Smooth muscle cell (in vitro differentiated cells): ENCODE measurements around the gene PDZD2. TPM values are rescaled to one million over a fixed set of nuclear protein-coding genes. Genes with fewer than 3 reads are reported as not detected.

Source experiments
- DNase-seq: peaks from one replicate; lab custom pipeline; 2025; ENCODE audit not compliant: unreplicated experiment; lab: John Stamatoyannopoulos, UW
- H2AFZ ChIP-seq: fragments of 200-600 bp; sonication (generic); 2 replicates; pipeline ENCODE4 v1.6.0; 2016; ENCODE audit warnings: antibody characterized with exemption, low read depth, mild to moderate bottlenecking
- H3F3A ChIP-seq: fragments of 200-600 bp; sonication (generic); 2 replicates; pipeline ENCODE4 v1.6.0; 2017; ENCODE audit warnings: antibody characterized with exemption, low read depth
- H3K27ac ChIP-seq: fragments of 200-600 bp; sonication (generic); 2 replicates; pipeline ENCODE4 v1.5.1; 2016; ENCODE audit warnings: low read depth, mild to moderate bottlenecking
- H3K27me3 ChIP-seq: fragments of 200-600 bp; sonication (generic); 2 replicates; pipeline ENCODE4 v1.6.1; 2016; ENCODE audit warnings: low read depth, mild to moderate bottlenecking
- H3K36me3 ChIP-seq: fragments of 200-600 bp; sonication (generic); 2 replicates; pipeline ENCODE4 v1.5.1; 2016; ENCODE audit warnings: low read depth
- H3K4me1 ChIP-seq: fragments of 200-600 bp; sonication (generic); 2 replicates; pipeline ENCODE4 v1.5.1; 2016; ENCODE audit warnings: low read depth
- H3K4me2 ChIP-seq: fragments of 200-600 bp; sonication (generic); 2 replicates; pipeline ENCODE4 v1.6.0; 2016; ENCODE audit warnings: mild to moderate bottlenecking
- H3K4me3 ChIP-seq: fragments of 200-600 bp; sonication (generic); 2 replicates; pipeline ENCODE4 v1.5.1; 2016; ENCODE audit warnings: mild to moderate bottlenecking
- H3K79me2 ChIP-seq: fragments of 200-600 bp; sonication (generic); 2 replicates; pipeline ENCODE4 v1.6.0; 2016; ENCODE audit warnings: low read depth, mild to moderate bottlenecking
- H3K9ac ChIP-seq: fragments of 200-600 bp; sonication (generic); 2 replicates; pipeline ENCODE4 v1.6.0; 2016; ENCODE audit warnings: low read depth
- H3K9me3 ChIP-seq: fragments of 200-600 bp; sonication (generic); replicated peaks from 2 replicates; pipeline ENCODE4 v1.5.1; 2016; ENCODE audit warnings: low read depth
- H4K20me1 ChIP-seq: fragments of 200-600 bp; sonication (generic); 2 replicates; pipeline ENCODE4 v1.6.0; 2016; ENCODE audit warnings: low read depth
- WGBS: methylation state at CpG from one replicate; pipeline ENCODE4 v1.1.7; 2016; ENCODE audit warnings: low lambda C conversion rate; 5-methylcytosine and 5-hydroxymethylcytosine counted together
- polyA plus RNA-seq: library from polyadenylated mRNA; unstranded; fragments of >200 nt; fragmentation: Nextera tagmentation; extraction: Ambion mirVana; gene quantifications from 2 replicates; pipeline ENCODE4 v1.2.1, GENCODE V29; 2016
- total RNA-seq: library from RNA; depleted of rRNA; stranded (reverse); fragments of >200 nt; gene quantifications from 2 replicates; pipeline ENCODE4 v1.2.3, GENCODE V29; 2014
- TF ChIP-seq, protein P1 (sequence below): fragments of 200-600 bp; sonication (generic); IDR thresholded peaks from 2 replicates; pipeline ENCODE4 v1.5.1; 2017; ENCODE audit warnings: borderline replicate concordance, mild to moderate bottlenecking, antibody characterized with exemption; ENCODE audit not compliant: insufficient read depth, poor library complexity, severe bottlenecking

Gene PDZD2
- total and polyA plus RNA-seq, 2 experiments from 2014 or later: 3.2 to 4.1 TPM

DNA sequence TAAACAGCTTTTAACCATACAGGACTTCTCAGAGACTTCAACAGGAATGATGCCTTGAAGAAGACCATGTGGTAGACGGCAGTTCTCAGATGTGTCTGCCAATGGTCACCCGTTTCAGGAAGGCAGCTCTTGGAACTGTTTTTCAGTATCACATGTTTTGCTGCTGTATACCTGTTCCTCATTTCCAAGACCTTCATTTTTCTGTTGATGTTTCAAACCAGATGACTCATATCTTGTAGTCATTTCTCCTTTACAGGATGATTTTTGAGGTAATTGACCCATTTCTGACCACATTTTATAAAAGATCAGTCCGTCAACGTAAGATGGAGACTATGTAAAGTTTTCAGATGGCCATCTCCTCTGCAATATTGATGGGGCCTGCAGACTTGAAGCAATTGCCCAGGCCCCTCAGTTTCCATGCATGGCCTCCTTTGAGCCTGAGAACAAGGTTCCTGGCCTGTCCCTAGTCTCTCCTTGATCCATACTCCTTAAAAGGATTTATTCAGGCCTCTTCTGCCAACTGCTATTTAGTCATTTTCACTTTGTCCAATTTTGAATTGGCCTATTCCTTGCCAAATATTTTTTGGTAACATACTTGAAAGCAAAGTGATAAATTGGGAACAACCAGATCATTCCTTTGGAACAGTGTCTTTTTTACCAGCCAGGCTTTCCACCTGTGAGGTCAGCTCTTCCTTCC lies 128.6 kb downstream of the PDZD2 start:
- H3K4me3 ChIP-seq: no peak overlapping the region
- WGBS: 97% methylated on average over 4 of the region's 4 CpGs
- H3K9ac ChIP-seq: no peak overlapping the region
- no peak overlapping the region for H3K4me2 ChIP-seq
- H3K9me3 ChIP-seq: no peaks in the 10 kb centered on the region
- no peak overlapping the region for H3K27ac ChIP-seq
- H3F3A ChIP-seq: no peaks in the 10 kb centered on the region
- H4K20me1 ChIP-seq: no peaks in the 10 kb centered on the region
- H2AFZ ChIP-seq: no peak overlapping the region
- H3K27me3 ChIP-seq: no peaks in the 10 kb centered on the region
- DNase-seq: no peak
- no peaks in the 10 kb centered on the region for H3K36me3 ChIP-seq
- no peaks in the 10 kb centered on the region for H3K79me2 ChIP-seq
- peaks cover 3% of the 10 kb centered on the region for H3K4me1 ChIP-seq
- TF ChIP-seq, protein P1, sequence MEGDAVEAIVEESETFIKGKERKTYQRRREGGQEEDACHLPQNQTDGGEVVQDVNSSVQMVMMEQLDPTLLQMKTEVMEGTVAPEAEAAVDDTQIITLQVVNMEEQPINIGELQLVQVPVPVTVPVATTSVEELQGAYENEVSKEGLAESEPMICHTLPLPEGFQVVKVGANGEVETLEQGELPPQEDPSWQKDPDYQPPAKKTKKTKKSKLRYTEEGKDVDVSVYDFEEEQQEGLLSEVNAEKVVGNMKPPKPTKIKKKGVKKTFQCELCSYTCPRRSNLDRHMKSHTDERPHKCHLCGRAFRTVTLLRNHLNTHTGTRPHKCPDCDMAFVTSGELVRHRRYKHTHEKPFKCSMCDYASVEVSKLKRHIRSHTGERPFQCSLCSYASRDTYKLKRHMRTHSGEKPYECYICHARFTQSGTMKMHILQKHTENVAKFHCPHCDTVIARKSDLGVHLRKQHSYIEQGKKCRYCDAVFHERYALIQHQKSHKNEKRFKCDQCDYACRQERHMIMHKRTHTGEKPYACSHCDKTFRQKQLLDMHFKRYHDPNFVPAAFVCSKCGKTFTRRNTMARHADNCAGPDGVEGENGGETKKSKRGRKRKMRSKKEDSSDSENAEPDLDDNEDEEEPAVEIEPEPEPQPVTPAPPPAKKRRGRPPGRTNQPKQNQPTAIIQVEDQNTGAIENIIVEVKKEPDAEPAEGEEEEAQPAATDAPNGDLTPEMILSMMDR: no peak

DNA sequence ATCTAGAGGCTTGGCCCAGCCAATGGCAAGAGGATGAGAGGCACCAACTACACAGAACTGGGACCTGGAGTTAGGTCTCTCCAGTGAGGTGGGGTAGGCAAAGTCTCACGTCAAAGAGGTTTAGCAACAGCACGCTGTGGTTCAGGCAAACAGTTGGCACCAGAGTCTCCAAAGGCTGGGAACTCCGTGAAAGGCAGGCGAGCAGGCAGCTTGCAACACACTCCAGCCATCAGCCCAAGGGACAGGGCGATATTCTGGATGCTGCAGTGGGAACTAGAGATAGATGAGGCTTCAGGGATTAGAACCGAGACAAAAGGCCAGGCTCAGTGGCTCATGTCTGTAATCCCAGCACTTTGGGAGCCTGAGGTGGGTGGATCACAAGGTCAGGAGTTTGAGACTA lies 129.1 kb downstream of the PDZD2 start:
- Histone ChIP-seq H3K4me3 (no peak overlapping the region), H3F3A (no peaks in the 10 kb centered on the region), H3K36me3 (no peaks in the 10 kb centered on the region), H3K9me3 (no peaks in the 10 kb centered on the region), H4K20me1 (no peaks in the 10 kb centered on the region), H3K79me2 (no peaks in the 10 kb centered on the region), H3K9ac (no peak overlapping the region), H3K27ac (no peak overlapping the region), H3K4me2 (no peak overlapping the region), H3K27me3 (no peaks in the 10 kb centered on the region), H2AFZ (no peak overlapping the region), H3K4me1 (peaks cover 3% of the 10 kb centered on the region)
- TF ChIP-seq, protein P1: no peak
- 91% methylated on average over 6 of the region's 6 CpGs for WGBS
- no peak for DNase-seq

DNA sequence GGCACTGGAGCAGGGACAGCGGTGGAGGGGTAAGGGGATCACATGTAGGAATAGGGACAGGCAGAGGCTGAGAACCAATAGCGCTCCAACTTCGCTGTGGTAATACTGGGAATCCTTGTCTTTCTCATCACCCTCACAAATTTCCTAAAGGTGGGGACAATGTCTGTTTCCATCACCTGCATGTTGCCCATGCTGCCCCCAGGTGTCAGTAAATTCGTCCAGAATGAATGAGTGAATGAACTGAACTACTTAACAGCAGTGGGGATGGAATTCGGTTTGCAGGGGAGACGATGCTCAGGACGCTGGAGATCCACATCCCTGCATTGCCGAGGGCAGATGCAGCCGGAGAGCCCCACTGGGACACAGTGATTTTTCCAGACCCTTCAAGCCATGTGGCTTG lies 129.9 kb downstream of the PDZD2 start:
- H3K27ac ChIP-seq: no peak overlapping the region
- no peaks in the 10 kb centered on the region for H4K20me1 ChIP-seq
- peaks cover 3% of the 10 kb centered on the region for H3K4me1 ChIP-seq
- no peak overlapping the region for H3K4me2 ChIP-seq
- no peak overlapping the region for H3K9ac ChIP-seq
- H3K4me3 ChIP-seq: no peak overlapping the region
- TF ChIP-seq, protein P1: no peak
- H2AFZ ChIP-seq: no peak overlapping the region
- 84% methylated on average over 9 of the region's 9 CpGs for WGBS
- no peak for DNase-seq
- H3K79me2 ChIP-seq: no peaks in the 10 kb centered on the region
- no peaks in the 10 kb centered on the region for H3K27me3 ChIP-seq
- H3K9me3 ChIP-seq: no peaks in the 10 kb centered on the region
- no peaks in the 10 kb centered on the region for H3K36me3 ChIP-seq
- no peaks in the 10 kb centered on the region for H3F3A ChIP-seq

DNA sequence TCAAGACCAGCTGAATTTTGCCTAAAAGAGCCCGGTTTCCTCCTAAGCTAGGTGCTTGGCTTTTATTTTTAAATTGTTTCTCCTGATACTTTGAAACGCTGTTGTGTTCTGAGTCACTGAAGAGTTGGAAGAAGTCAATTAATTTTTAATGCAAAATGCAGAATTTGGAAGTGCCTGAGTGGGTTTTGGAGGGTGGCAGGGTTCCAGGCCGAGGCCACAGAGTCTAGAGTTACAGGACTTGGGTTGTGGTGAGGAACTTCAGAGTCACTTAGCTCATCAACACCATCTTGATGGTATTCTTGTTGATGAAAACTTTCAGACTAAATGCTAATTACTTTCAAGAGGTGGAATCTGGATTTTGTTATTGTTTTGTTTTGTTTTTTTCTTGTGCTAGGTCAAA lies 130.6 kb downstream of the PDZD2 start:
- H3F3A ChIP-seq: no peaks in the 10 kb centered on the region
- WGBS: 93% methylated on average over 3 of the region's 3 CpGs
- TF ChIP-seq, protein P1: no peak
- no peaks in the 10 kb centered on the region for H3K79me2 ChIP-seq
- H3K4me3 ChIP-seq: no peak overlapping the region
- H2AFZ ChIP-seq: no peak overlapping the region
- H4K20me1 ChIP-seq: no peaks in the 10 kb centered on the region
- no peak for DNase-seq
- H3K27me3 ChIP-seq: no peaks in the 10 kb centered on the region
- H3K27ac ChIP-seq: no peak overlapping the region
- H3K4me2 ChIP-seq: no peak overlapping the region
- H3K9ac ChIP-seq: no peak overlapping the region
- no peaks in the 10 kb centered on the region for H3K9me3 ChIP-seq
- no peaks in the 10 kb centered on the region for H3K36me3 ChIP-seq
- peaks cover 3% of the 10 kb centered on the region for H3K4me1 ChIP-seq
